Measurements from ENCODE around the gene VANGL2.
"Not testable (repeated sequence)": the region's sequence is repeated elsewhere in the genome, so short reads cannot be mapped to it uniquely, and the experiment has no call there.

VANGL2 gene

GRCh38 chr1:160376525-160377131 is 23.7 kb upstream of the VANGL2 start:
- H3K9me2 ChIP-seq (ENCODE audit: low read depth, low read length): no peaks in the 10 kb centered on the region
- H3K27ac ChIP-seq (ENCODE audit: low read depth, low read length, poor library complexity, severe bottlenecking): no peak overlapping the region
- H4K20me1 ChIP-seq (ENCODE audit: insufficient read depth, low read length): no peaks in the 10 kb centered on the region
- H3K9ac ChIP-seq (ENCODE audit: low read length): peak overlapping the region; percentile 10; the same call in 1 of the 2 replicates
- no peaks in the 10 kb centered on the region for H3K36me3 ChIP-seq (ENCODE audit: insufficient read depth, low read length)
- H3K9me3 ChIP-seq (ENCODE audit: low read length): no peaks in the 10 kb centered on the region
- TF ChIP-seq CTCF (IDR thresholded peaks at IDR 0.05; ENCODE audit: low read length) (peak; percentile 97), EZH2 (IDR thresholded peaks at IDR 0.05; ENCODE audit: borderline replicate concordance, low read length) (no peak)
- H2AFZ ChIP-seq (ENCODE audit: low read length): no peak overlapping the region
- H3F3A ChIP-seq (ENCODE audit: insufficient read depth, low read length): no peaks in the 10 kb centered on the region
- H3K79me2 ChIP-seq (ENCODE audit: insufficient read depth, low read length): no peaks in the 10 kb centered on the region
- no peak overlapping the region for H3K4me3 ChIP-seq (ENCODE audit: low read depth, low read length, poor library complexity, severe bottlenecking)
- no peaks in the 10 kb centered on the region for H3K27me3 ChIP-seq (ENCODE audit: insufficient read depth, low read length)
- H3K4me1 ChIP-seq (ENCODE audit: insufficient read depth, low read length, severe bottlenecking): peaks cover 16% of the 10 kb centered on the region
- peak overlapping the region; percentile 46; the same call in 1 of the 2 replicates for H3K4me2 ChIP-seq (ENCODE audit: low read length)

GRCh38 chr1:160377585-160378206 is 22.7 kb upstream of the VANGL2 start:
- H3K27ac ChIP-seq (ENCODE audit: low read depth, low read length, poor library complexity, severe bottlenecking): no peak overlapping the region
- no peaks in the 10 kb centered on the region for H3K27me3 ChIP-seq (ENCODE audit: insufficient read depth, low read length)
- H3K4me2 ChIP-seq (ENCODE audit: low read length): no peak overlapping the region
- no peaks in the 10 kb centered on the region for H3K9me2 ChIP-seq (ENCODE audit: low read depth, low read length)
- no peak overlapping the region for H2AFZ ChIP-seq (ENCODE audit: low read length)
- peaks cover 16% of the 10 kb centered on the region for H3K4me1 ChIP-seq (ENCODE audit: insufficient read depth, low read length, severe bottlenecking)
- no peaks in the 10 kb centered on the region for H4K20me1 ChIP-seq (ENCODE audit: insufficient read depth, low read length)
- no peaks in the 10 kb centered on the region for H3F3A ChIP-seq (ENCODE audit: insufficient read depth, low read length)
- TF ChIP-seq CTCF (IDR thresholded peaks at IDR 0.05; ENCODE audit: low read length) (no peak), EZH2 (IDR thresholded peaks at IDR 0.05; ENCODE audit: borderline replicate concordance, low read length) (no peak)
- no peak overlapping the region for H3K9ac ChIP-seq (ENCODE audit: low read length)
- H3K79me2 ChIP-seq (ENCODE audit: insufficient read depth, low read length): no peaks in the 10 kb centered on the region
- H3K36me3 ChIP-seq (ENCODE audit: insufficient read depth, low read length): no peaks in the 10 kb centered on the region
- H3K4me3 ChIP-seq (ENCODE audit: low read depth, low read length, poor library complexity, severe bottlenecking): no peak overlapping the region
- no peaks in the 10 kb centered on the region for H3K9me3 ChIP-seq (ENCODE audit: low read length)

- not testable (repeated sequence) for H3K36me3 ChIP-seq (ENCODE audit: insufficient read depth, low read length); H3F3A ChIP-seq (ENCODE audit: insufficient read depth, low read length); H3K9ac ChIP-seq (ENCODE audit: low read length); H3K4me3 ChIP-seq (ENCODE audit: low read depth, low read length, poor library complexity, severe bottlenecking); H3K27me3 ChIP-seq (ENCODE audit: insufficient read depth, low read length); H3K4me1 ChIP-seq (ENCODE audit: insufficient read depth, low read length, severe bottlenecking); H3K9me3 ChIP-seq (ENCODE audit: low read length); H3K79me2 ChIP-seq (ENCODE audit: insufficient read depth, low read length); H3K27ac ChIP-seq (ENCODE audit: low read depth, low read length, poor library complexity, severe bottlenecking); H3K9me2 ChIP-seq (ENCODE audit: low read depth, low read length); H4K20me1 ChIP-seq (ENCODE audit: insufficient read depth, low read length); H2AFZ ChIP-seq (ENCODE audit: low read length); H3K4me2 ChIP-seq (ENCODE audit: low read length)
Observed at GRCh38 chr1:160384812-160385211, 15.6 kb upstream of the VANGL2 start.

- not testable (repeated sequence) for H4K20me1 ChIP-seq (ENCODE audit: insufficient read depth, low read length); H3F3A ChIP-seq (ENCODE audit: insufficient read depth, low read length); H3K4me2 ChIP-seq (ENCODE audit: low read length); H3K9me3 ChIP-seq (ENCODE audit: low read length); H3K9me2 ChIP-seq (ENCODE audit: low read depth, low read length); H2AFZ ChIP-seq (ENCODE audit: low read length); H3K27ac ChIP-seq (ENCODE audit: low read depth, low read length, poor library complexity, severe bottlenecking); H3K36me3 ChIP-seq (ENCODE audit: insufficient read depth, low read length); H3K9ac ChIP-seq (ENCODE audit: low read length); H3K27me3 ChIP-seq (ENCODE audit: insufficient read depth, low read length); H3K79me2 ChIP-seq (ENCODE audit: insufficient read depth, low read length); H3K4me3 ChIP-seq (ENCODE audit: low read depth, low read length, poor library complexity, severe bottlenecking); H3K4me1 ChIP-seq (ENCODE audit: insufficient read depth, low read length, severe bottlenecking)
Observed at GRCh38 chr1:160388406-160388805, 12.0 kb upstream of the VANGL2 start.

Measured in OCI-LY1 (cell line).